ENCODE data around the gene DPP6.

The DPP6 gene

DNA sequence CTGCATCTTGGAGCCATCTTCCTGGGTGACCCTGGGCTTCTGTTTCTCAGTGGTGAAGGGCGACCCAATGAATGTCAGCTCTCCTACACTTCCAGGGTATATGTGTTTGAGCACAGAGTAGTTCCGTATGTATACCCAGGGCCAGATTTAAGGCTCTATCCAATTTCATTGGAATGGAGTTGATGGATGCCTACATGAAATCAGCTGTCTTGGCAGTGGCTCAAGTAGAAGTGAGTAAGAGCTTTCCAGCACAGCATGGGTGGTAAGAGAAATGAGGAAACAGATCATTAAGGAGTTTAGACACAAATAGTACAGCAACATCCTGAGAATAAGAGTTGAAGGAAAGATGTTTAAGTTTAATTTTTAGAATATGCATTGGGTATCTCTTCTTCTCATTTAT, 517.7 kb downstream of the DPP6 start:
- no peak for DNase-seq

DNA sequence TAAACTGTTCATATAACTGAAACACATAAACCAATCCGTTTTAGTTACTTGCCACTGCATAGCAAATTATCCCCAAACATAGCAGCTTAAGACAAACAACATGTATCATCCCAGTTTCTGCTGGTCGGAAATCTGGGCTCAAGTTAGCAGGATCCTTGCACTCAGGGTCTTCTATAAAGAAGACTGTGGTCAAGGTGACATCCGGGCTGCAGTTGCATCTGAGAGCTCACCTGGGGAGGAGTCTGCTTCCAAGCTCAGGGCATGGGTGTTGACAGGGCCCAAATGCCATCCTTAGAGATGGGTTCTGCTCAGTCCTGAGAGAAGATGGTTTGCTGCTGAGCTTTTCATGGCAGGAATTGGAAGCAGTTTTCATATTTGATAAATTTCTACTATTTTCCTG, 519.6 kb downstream of the DPP6 start:
- DNase-seq: no peak

DNA sequence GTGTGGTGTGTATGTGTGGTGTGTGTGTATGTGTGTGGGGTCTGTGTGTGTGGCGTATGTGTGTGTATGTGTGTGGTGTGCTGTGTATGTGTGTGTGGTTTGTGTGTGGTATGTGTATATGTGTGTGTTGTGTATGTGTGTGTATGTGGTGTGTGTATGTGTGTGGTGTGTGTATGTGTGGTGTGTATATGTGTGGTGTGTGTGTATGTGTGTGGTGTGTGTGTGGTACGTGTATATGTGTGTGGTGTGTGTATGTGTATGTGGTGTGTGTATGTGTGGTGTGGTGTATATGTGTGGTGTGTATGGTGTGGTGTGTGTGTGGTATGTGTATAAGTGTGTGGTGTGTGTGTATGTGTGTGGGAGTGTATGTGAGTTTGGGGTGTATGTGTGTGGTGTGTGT, 522.0 kb downstream of the DPP6 start:
- DNase-seq: no peak

DNA sequence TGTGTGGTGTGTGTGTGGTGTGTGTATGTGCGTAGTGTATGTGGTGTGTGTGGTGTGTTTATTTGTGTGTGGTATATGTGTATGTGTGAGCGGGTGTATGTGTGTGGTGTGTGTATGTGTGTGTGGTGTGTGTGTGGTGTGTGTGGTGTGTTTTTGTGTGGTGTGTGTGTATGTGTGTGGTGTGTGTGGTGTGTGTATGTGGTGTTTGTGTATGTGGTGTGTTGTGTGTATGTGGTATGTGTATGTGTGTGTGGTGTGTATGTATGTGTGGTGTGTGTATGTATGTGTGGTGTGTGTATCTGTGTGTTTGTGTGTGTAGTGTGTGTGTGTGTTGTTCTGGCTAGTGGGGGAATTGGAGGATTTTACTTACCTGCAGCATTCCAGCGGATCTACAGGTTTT, 523.3 kb downstream of the DPP6 start:
- no peak for DNase-seq

- no peak for DNase-seq
Measured at GRCh38 chr7:154576604-154577003, 524.4 kb downstream of the DPP6 start.

GRCh38 chr7:154577141-154577873, 525.1 kb downstream of the DPP6 start:
- DNase-seq: no peak

DNA sequence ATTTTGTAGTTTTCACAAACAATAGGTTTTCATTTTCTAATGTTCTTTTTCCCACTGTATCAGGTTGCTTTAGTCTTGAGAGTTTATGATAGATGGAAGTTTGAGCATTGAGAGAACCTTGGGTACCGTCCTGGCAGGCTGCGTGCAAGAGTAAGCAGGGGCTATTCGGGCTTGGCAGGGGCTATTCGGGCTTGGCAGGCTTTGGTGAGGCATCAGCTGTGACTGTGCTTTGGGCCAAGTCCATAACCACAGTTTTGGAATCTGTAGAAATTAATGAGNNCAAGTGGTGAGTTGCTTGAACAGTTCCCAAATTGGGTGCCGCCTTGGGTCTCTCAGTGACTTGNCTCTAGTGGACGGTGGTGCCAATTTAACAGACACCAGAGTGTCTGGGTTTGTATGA, 526.1 kb downstream of the DPP6 start:
- DNase-seq: no peak

GRCh38 chr7:154579711-154580110, 527.5 kb downstream of the DPP6 start:
- DNase-seq: no peak

DNA sequence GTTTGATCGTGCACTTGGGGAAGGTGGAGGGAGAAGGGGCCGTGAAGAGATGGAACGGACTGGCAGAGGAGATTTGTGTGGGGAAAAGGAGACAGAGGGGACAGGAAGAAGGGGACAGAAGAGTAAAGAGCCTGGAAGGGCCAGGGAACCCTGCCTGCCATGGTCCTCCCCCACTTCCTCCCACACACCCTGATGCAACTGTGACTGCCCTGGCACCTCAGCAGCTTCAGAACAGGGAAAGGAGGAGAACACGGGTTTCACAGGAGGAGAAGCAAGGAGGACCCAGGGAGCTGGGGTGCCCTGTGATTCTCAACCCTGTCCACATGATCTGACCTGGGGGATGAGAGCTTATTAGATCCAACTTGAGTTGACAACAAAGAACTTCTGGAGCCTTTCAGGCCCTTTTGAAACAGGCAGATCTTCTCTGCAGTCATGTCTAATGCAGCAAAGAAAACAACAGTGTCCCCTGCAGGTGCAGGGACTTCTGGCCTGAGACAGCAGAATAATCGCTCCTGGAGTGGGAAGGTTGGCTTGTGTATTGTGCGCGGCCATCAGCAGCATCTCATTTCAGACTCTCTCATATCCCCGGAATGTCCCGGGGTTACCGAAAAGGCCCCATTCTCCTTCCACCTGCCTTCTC, 529.2 kb downstream of the DPP6 start:
- no peak for DNase-seq

DNA sequence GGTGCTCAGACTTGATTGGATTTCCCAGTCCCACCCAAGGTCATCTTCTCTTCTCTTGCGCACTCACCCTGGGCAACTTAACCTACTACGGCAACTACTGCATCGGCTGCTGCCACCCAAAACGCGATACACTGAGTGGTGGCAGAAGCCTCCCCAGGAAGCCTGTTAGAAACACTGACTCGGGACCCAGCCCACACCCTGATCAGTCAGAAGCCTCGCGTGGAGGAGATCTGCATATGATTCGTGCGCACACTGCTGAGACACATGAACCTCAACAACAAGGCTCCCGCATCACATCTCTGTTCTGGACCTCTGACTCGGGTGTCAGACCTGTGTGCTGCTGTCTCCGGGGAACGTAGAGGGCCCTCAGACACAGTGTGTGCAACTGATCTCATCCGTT, 531.3 kb downstream of the DPP6 start:
- DNase-seq: no peak

GRCh38 chr7:154584352-154585252, 532.4 kb downstream of the DPP6 start:
- no peak for DNase-seq

DNA sequence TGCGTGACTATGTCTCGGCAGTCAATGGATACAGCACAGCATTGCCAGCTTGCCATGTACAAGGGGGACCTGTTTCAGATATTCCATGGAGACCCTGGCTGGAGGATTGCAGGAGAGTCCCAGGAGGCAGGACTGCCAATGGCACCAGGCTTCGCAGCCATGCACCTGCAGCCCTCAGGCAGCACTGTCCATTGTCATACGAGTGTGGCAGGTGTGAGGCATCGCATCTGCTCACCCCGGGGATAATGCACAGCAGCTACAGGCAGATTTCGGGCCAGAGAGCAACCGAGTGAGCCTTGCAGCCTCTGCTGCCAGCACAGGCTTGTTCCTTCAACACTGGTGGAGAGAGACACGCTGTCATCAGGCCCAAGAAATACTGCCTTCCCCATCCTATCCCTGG, 535.6 kb downstream of the DPP6 start:
- no peak for DNase-seq

GRCh38 chr7:154591544-154591943, 539.3 kb downstream of the DPP6 start:
- DNase-seq: no peak

DNA sequence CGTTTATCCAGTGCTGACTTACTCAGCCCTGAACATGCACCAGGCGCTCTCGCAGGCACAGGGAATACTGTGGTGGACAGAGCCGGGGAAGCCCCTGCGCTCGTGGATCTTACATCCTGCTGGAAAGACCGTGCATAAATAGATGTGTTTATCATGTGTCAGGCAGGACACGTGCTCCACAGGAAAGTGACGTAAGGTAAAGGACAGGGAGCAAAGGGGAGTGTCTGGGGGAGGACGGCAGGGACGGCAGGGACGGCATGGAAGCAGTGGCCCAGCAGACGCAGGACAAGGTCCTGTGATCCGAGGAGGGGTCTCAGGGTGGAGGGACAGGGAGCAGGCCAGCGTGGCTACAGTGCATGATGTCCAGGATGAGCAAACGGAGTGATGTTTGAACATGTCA, 540.2 kb downstream of the DPP6 start:
- DNase-seq: no peak

DNA sequence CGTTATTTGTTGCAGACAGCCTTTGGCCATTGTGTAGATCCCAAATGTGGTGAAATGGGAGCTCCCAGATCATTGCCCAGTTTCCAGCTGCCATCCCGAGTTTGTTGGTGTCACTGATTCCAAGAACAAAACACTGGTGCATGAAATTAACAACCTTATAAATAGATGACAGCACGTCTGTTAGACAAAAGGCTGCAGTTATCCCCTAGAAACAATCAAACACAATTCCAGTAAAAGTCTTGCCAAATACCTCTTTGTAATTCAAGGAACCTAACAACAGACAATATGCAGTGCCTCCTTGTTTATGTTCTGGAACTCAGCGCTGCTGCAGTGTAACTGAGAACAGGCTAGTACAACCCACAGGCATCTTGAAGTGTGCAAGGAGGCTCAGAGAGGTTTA, 546.2 kb downstream of the DPP6 start:
- no peak for DNase-seq

GRCh38 chr7:154598864-154599263, 546.7 kb downstream of the DPP6 start:
- no peak for DNase-seq

- DNase-seq: no peak
Measured at GRCh38 chr7:154610903-154611302, 558.7 kb downstream of the DPP6 start.

- DNase-seq: no peak
Measured at GRCh38 chr7:154613811-154614210, 561.6 kb downstream of the DPP6 start.

- no peak for DNase-seq
Measured at GRCh38 chr7:154620141-154620755, 568.0 kb downstream of the DPP6 start.

DNA sequence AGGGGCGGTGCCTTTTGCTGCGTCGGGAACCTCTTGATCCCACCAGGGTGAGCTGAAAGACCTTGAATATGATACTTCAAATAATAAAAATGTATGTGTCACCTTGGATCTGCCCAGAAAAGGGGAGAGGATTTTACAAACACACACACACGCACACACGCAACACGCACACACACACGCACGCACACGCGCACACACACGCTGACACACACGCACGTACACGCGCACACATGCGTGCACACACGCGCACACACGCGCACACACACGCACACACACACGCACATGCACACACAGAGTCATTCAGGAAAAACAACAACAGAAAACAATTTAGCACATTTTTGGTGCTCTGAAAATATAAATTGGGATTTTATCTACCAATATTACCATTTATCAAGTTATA, 571.2 kb downstream of the DPP6 start:
- no peak for DNase-seq

GRCh38 chr7:154627646-154628290, 575.6 kb downstream of the DPP6 start:
- DNase-seq: no peak

DNA sequence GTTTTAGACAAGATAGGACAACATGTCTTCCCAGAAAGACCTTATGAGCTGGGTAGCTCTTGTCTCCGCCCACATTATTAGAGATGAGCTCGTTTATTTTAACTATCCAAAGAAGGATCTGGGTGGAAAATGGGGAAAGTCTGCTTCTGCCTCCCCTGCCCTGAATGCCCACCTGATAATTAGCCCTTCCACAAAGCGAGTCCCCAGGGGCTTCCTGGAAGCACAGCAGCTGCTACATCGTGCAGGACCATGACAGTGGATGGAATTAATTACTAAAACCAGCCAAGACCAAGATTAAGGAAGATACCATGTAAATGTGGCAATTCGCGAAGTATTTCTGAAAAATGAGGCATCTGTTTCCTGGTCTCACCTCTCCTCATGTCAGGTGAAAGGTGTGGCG, 576.4 kb downstream of the DPP6 start:
- no peak for DNase-seq

GRCh38 chr7:154631162-154631561, 579.0 kb downstream of the DPP6 start:
- DNase-seq: no peak

Measured in activated CD4-positive, alpha-beta T cell treated with anti-CD3 and anti-CD28 coated beads, Interleukin-2, amount 50 U/mL, for 48 hours (primary cell).